Measurements from ENCODE around the gene RMND5B.

The RMND5B gene

GRCh38 chr5:178121391-178122276 lies 9.2 kb upstream of the RMND5B start:
- TF ChIP-seq REST (IDR thresholded peaks at IDR 0.05; ENCODE audit: insufficient read depth in 1 of 2, low read depth in 2 of 2, low read length in 2 of 2) (no peak), TAF1 (IDR thresholded peaks at IDR 0.05; ENCODE audit: borderline replicate concordance, insufficient read depth, low read length) (no peak)

- TF ChIP-seq SIN3A (IDR thresholded peaks at IDR 0.05; ENCODE audit: borderline replicate concordance, insufficient read depth, low read length), result no peak
- TF ChIP-seq TAF1 (IDR thresholded peaks at IDR 0.05; ENCODE audit: borderline replicate concordance, insufficient read depth, low read length), result no peak
- no peak for TF ChIP-seq FOXP2 (optimal IDR thresholded peaks at IDR 0.05; ENCODE audit: borderline replicate concordance, extremely low read depth, extremely low read length, insufficient read depth)
- no peak for TF ChIP-seq POLR2AphosphoS5 (IDR thresholded peaks at IDR 0.05; ENCODE audit: low read depth, low read length)
- TF ChIP-seq REST (IDR thresholded peaks at IDR 0.05; ENCODE audit: insufficient read depth in 1 of 2, low read depth in 2 of 2, low read length in 2 of 2), result no peak
Measured at GRCh38 chr5:178122346-178122745, 8.5 kb upstream of the RMND5B start.

GRCh38 chr5:178123094-178123965 lies 7.5 kb upstream of the RMND5B start:
- TF ChIP-seq SIN3A (IDR thresholded peaks at IDR 0.05; ENCODE audit: borderline replicate concordance, insufficient read depth, low read length), result no peak
- no peak for TF ChIP-seq TAF1 (IDR thresholded peaks at IDR 0.05; ENCODE audit: borderline replicate concordance, insufficient read depth, low read length)
- no peak for TF ChIP-seq FOXP2 (optimal IDR thresholded peaks at IDR 0.05; ENCODE audit: borderline replicate concordance, extremely low read depth, extremely low read length, insufficient read depth)

GRCh38 chr5:178123966-178124925 lies 6.6 kb upstream of the RMND5B start:
- TF ChIP-seq SIN3A (IDR thresholded peaks at IDR 0.05; ENCODE audit: borderline replicate concordance, insufficient read depth, low read length) (no peak), FOXP2 (optimal IDR thresholded peaks at IDR 0.05; ENCODE audit: borderline replicate concordance, extremely low read depth, extremely low read length, insufficient read depth) (no peak), TAF1 (IDR thresholded peaks at IDR 0.05; ENCODE audit: borderline replicate concordance, insufficient read depth, low read length) (no peak), REST (IDR thresholded peaks at IDR 0.05; ENCODE audit: insufficient read depth in 1 of 2, low read depth in 2 of 2, low read length in 2 of 2) (no peak), POLR2AphosphoS5 (IDR thresholded peaks at IDR 0.05; ENCODE audit: low read depth, low read length) (no peak)
